Stimulated activated CD4-positive, alpha-beta T cell treated with anti-CD3 and anti-CD28 coated beads, Interleukin-2, amount 100 ng/mL, for 48 hours (primary cell): ENCODE results near the gene SIGLEC6.

ENCODE experiments used
- DNase-seq, 2 donors: peaks; one replicate each; pipeline ENCODE4 v3.0.0-alpha.2; 2020

The SIGLEC6 gene

DNA sequence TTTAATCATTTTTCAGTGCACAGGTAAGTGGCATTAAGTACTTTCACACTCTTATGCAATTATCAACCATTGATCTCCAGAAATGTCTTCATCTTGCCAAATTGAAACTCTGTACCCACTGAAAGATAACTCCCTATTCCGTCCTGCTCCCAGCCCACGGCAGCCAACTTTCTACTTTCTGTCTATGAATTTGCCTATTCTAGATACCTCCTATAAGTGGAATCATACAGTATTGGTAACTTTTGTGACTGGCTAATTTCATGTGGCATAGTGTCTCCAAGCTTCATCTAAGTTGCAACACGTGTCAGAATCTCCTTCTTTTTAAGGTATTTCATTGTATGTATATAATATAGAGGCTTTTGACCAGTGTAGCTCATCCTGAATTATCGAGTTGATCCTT is 58.9 kb downstream of the SIGLEC6 start:
- DNase-seq, result no peak

DNA sequence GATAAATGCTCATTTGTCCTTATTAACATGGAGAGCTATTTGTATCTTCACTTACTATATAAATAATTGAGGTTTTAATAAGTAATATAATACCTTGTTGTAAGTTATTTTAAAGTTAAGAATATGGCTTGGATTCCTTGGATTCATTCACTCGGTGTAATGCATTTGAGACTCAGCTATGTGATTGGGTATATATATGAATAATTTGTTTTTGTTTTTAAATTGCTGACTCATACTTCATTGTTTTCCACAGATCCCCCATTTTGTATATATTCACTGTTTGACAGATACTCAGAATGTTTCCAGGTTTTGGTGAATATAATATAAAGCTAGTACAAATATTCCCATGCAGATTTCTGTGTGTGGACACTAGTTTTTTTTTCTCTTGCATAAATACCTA is 59.9 kb downstream of the SIGLEC6 start:
- no peak for DNase-seq

DNA sequence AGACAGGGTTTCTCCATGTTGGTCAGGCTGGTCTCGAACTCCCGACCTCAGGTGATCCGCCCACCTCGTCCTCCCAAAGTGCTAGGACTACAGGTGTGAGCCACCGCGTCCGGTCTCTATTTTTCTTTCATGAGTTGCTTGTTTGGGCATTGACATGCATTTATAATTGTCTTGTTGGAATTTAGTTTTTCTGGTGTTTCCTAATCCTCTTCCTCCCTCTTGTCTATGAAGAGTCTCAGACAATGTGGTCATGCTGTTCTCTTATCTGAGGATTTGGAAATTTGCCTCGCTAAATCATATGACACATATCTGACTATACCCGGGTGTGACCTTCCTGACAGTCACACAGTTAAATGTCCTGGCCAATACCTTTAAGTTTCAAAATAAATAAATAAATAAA is 60.5 kb downstream of the SIGLEC6 start:
- DNase-seq, result no peak

DNA sequence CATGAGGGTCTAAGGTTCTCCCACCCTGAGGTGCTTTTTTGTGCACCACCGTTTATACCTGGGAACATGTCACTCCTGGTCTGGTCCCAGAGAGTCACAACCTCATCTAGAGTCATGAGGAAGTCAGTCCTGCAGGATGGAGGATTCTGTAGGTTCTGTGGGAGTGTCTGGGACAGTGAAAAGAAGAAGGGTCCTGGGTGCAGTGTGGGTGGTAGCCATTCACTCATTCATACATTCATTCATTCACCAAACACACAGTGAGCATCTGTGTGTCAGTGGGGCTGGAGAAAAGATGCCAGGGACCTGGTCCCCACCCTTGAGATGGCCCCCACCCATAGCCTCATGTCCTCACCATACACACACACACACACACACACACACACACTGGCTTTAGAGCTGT is 61.8 kb downstream of the SIGLEC6 start:
- no peak for DNase-seq

DNA sequence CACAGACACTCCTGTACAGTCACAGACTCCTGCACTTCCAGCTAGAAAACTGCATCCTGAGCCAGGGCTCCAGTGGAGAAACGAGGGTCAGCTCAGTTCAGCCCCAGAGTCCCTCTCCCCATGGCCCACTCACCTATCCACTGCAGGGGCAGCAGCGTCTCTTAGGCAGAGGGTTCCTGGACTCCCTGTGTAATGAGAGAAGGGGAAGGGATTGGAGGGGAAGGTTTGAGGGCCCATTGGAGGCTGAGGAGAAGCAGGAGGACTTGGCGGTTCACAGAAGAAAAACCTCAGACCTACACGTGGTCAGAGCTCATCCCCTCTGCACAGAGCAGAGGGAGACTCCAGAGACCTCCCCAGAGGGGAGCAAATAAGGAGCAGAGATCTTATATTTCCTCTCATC is 62.3 kb downstream of the SIGLEC6 start:
- DNase-seq, result no peak

DNA sequence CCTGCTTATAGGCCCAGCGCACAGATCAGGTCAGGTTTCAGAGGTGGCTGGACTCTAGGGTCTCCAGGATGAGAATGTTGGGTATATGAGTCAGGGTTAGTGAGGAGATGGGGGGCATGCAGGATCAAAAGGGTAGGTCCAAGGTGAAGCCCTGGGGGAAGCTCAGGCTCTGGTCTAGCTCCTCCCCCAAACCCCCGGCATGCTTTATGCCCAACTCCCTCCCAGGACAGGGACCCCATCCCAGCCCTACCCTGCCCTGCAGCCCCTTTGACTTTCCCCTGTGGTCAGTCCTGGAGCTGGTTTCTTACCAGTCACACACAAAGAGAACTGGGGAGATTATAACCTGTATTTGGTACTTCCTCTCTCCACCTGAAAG is 62.9 kb downstream of the SIGLEC6 start:
- DNase-seq, result no peak

DNA sequence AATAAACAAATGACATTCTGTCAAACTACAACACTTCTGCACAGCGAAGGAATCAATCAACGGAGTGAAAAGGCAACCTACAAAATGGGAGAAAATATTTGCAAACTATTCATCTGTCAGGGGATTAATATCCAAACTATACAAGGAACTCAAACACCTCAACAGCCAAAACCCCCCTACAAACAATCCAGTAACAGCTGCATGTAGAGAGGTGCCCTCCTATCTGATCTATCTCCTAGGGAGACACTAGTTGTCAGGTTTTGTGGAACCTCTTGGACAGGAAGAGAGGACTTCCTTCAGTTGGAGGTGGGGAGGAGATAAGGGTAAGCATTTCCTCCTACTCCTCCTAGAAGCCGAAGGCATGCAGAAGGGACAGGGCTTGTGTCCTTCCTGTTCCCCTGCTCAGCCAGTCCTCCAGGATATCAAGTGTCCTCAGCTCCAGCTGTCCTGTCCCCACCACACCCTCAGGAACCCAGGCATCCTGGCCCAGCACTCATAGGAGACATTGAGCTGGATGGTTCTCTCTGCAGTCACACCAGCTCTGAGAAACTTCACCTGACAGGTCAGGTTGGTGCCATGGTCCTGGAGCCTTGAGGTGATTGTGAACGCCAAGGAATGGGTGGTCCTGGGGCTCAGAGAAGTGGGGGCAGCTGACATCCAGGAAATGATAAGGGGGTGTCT is 63.5 kb downstream of the SIGLEC6 start:
- no peak for DNase-seq
